A549 (cell line): ENCODE results near the gene DHDH. TPM values are rescaled to one million over a fixed set of nuclear protein-coding genes. Genes with fewer than 3 reads are reported as not detected.

Source experiments
- ATAC-seq, 2 experiments: fragments of 200-7000 bp in 1 of 2; fragments of >200 bp in 1 of 2; cut with Nextera tagmentation in 1 of 2; cut with Tn5 transposase in 1 of 2; 3 replicates each; pipeline versions ENCODE4 v1.8.0 to v1.9.1; 2018 to 2020; ENCODE audit warnings: mild to moderate bottlenecking in 1 of 2, moderate library complexity in 1 of 2
- CTCF ChIA-PET: fragments of 300-600 bp; sonication (Branson Sonifier 250); formaldehyde crosslinking; extraction: SDS; loops from one replicate; lab custom pipeline; 2021; ENCODE audit warnings: antibody characterized with exemption, inconsistent platforms; lab: Yijun Ruan, JAX
- POLR2A ChIA-PET: fragments of 350-600 bp; formaldehyde crosslinking; extraction: SDS; loops from one replicate; lab custom pipeline; 2021; ENCODE audit warnings: antibody characterized with exemption, inconsistent platforms; lab: Yijun Ruan, JAX
- DNase-seq, 2 experiments: peaks; one replicate each; pipeline versions ENCODE4 v3.0.0 to v3.0.0-alpha.2; 2011 to 2016; ENCODE audit warnings: low read depth in 1 of 2, low spot score in 1 of 2
- FAIRE-seq: peaks from 2 replicates; lab custom pipeline; 2011; peaks lifted over from hg19 to GRCh38; lab: Jason Lieb, UNC
- H3K27ac ChIP-seq, 2 experiments: fragments of >200 bp; sonication (Bioruptor Twin); formaldehyde crosslinking; 3 replicates each; pipeline ENCODE4 v1.5.1; 2016 to 2017
- H3K4me1 ChIP-seq: fragments of >200 bp; sonication (Bioruptor Twin); formaldehyde crosslinking; 3 replicates; pipeline ENCODE4 v1.6.1; 2016
- H3K4me2 ChIP-seq: fragments of >200 bp; sonication (Bioruptor Twin); formaldehyde crosslinking; 3 replicates; pipeline ENCODE4 v1.6.1; 2016
- H3K4me3 ChIP-seq: fragments of >200 bp; sonication (Bioruptor Twin); formaldehyde crosslinking; 3 replicates; pipeline ENCODE4 v1.5.1; 2016
- H3K9me3 ChIP-seq: fragments of >200 bp; sonication (Bioruptor Twin); formaldehyde crosslinking; 3 replicates; pipeline ENCODE4 v1.6.1; 2016
- BCL3 ChIP-seq: fragments of >200 bp; sonication (Bioruptor Twin); formaldehyde crosslinking; IDR thresholded peaks from 3 replicates; pipeline ENCODE4 v1.6.1; 2016
- CHD2 ChIP-seq: fragments of 150-350 bp; IDR thresholded peaks from 2 replicates; pipeline ENCODE4 v1.6.1; 2014; ENCODE audit warnings: low read length; ENCODE audit not compliant: partially characterized antibody
- CHD4 ChIP-seq: fragments of 200-600 bp; sonication (generic); IDR thresholded peaks from 2 replicates; pipeline ENCODE4 v1.6.1; 2016; ENCODE audit warnings: antibody characterized with exemption, mild to moderate bottlenecking, borderline replicate concordance
- CTCF ChIP-seq: fragments of >200 bp; sonication (Bioruptor Twin); formaldehyde crosslinking; IDR thresholded peaks from 3 replicates; pipeline ENCODE4 v1.5.1; 2016
- ESRRA ChIP-seq: fragments of 150-350 bp; IDR thresholded peaks from 2 replicates; pipeline ENCODE4 v1.6.1; 2014; ENCODE audit warnings: mild to moderate bottlenecking, low read length, borderline replicate concordance
- GATA3 ChIP-seq: IDR thresholded peaks from 2 replicates; pipeline ENCODE4 v1.6.1; 2012; ENCODE audit warnings: borderline replicate concordance
- HEYL ChIP-seq: fragments of 250-450 bp; sonication (Bioruptor Pico); IDR thresholded peaks from 2 replicates; pipeline ENCODE4 v1.8.0; 2021; ENCODE audit warnings: mild to moderate bottlenecking, moderate library complexity
- HOXB13 ChIP-seq: fragments of 250-450 bp; sonication (Bioruptor Pico); IDR thresholded peaks from 2 replicates; pipeline ENCODE4 v1.5.0; 2020; ENCODE audit warnings: low read depth, mild to moderate bottlenecking, moderate library complexity
- JUN ChIP-seq, 2 experiments: fragments of >200 bp; sonication (Bioruptor Twin); formaldehyde crosslinking; IDR thresholded peaks; 2 replicates in 1 of 2; 3 replicates in 1 of 2; pipeline ENCODE4 v1.6.1; 2016 to 2017
- KDM5A ChIP-seq: fragments of 200-600 bp; sonication (generic); IDR thresholded peaks from 2 replicates; pipeline ENCODE4 v1.6.1; 2016; ENCODE audit warnings: antibody characterized with exemption, mild to moderate bottlenecking
- MYC ChIP-seq: IDR thresholded peaks from 2 replicates; pipeline ENCODE4 v1.6.1; 2012; ENCODE audit warnings: mild to moderate bottlenecking, inconsistent platforms, low read length, improper control_type of control experiment, borderline replicate concordance
- POLR2A ChIP-seq: IDR thresholded peaks from 2 replicates; pipeline ENCODE4 v1.6.1; 2012; ENCODE audit warnings: mild to moderate bottlenecking, low read length
- POLR2AphosphoS2 ChIP-seq: conservative IDR thresholded peaks from 2 replicates; pipeline ENCODE4 v1.6.1; 2012; ENCODE audit warnings: low read length, improper control_type of control experiment, inconsistent platforms
- RARB ChIP-seq: fragments of 250-450 bp; sonication (Bioruptor Pico); IDR thresholded peaks from 2 replicates; pipeline ENCODE4 v1.8.0; 2021; ENCODE audit warnings: mild to moderate bottlenecking, moderate library complexity
- RFX5 ChIP-seq: fragments of 450-650 bp; IDR thresholded peaks from 2 replicates; pipeline ENCODE4 v1.7.1; 2014; ENCODE audit warnings: antibody characterized with exemption, mild to moderate bottlenecking, moderate library complexity
- TFCP2L1 ChIP-seq: fragments of 250-450 bp; sonication (Bioruptor Pico); IDR thresholded peaks from 2 replicates; pipeline ENCODE4 v1.5.0; 2021; ENCODE audit warnings: mild to moderate bottlenecking
- ZSCAN20 ChIP-seq: fragments of 250-450 bp; sonication (Bioruptor Pico); IDR thresholded peaks from 2 replicates; pipeline ENCODE4 v1.8.0; 2022; ENCODE audit warnings: mild to moderate bottlenecking, moderate library complexity
- WGBS: methylation state at CpG from one replicate; pipeline ENCODE4 v1.1.6; 2017; ENCODE audit errors: missing lambda C conversion rate; 5-methylcytosine and 5-hydroxymethylcytosine counted together
- polyA plus RNA-seq, 4 experiments: library from polyadenylated mRNA; depleted of rRNA in 3 of 4; stranded (reverse); fragments of >200 nt; fragmentation: RNase III in 1 of 4; extraction: RNeasy Plus Mini Kit Qiagen cat#74134 plus additional on column Dnase treatment in 1 of 4; gene quantifications; 2 replicates in 3 of 4; 3 replicates in 1 of 4; pipeline ENCODE4 v1.2.3, GENCODE V29; 2011 to 2017
- TF ChIP-seq, protein P1 (sequence below): IDR thresholded peaks from 2 replicates; pipeline ENCODE4 v1.6.1; 2012
- TF ChIP-seq, protein P2 (sequence below): fragments of 150-350 bp; IDR thresholded peaks from 2 replicates; pipeline ENCODE4 v1.6.1; 2014; ENCODE audit warnings: low read depth, mild to moderate bottlenecking, low read length
- TF ChIP-seq, protein P3 (sequence below): fragments of 250-450 bp; sonication (Bioruptor Pico); IDR thresholded peaks from 2 replicates; pipeline ENCODE4 v1.5.0; 2021; ENCODE audit warnings: mild to moderate bottlenecking, moderate library complexity, borderline replicate concordance

DHDH gene
- polyA plus RNA-seq, 2 of the 4 experiments (the other 2 are of a cell fraction): 0.78 to 1.2 TPM

DNA sequence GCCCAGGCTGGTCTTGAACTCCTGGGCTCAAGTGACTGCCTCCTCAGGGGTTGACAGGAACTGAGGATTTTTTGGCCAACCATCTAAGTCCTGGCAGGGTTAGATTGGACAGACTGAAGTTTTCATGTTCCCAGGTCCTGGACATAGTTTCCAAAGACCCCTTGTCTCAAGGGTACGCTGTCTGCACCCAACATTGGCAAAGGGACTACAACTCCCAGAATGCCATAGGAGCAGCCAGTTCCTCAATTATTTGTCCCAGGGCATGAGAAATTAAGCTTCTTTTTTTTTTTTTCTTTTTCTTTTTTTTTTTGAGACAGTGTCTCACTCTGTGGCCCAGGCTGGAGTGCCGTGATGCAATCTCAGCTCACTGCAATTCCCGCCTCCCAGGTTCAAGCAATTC is 52.7 kb downstream of the DHDH start (continued):
- TF ChIP-seq RARB (CRISPR knock-in tag): no peak
- TF ChIP-seq ZSCAN20: no peak
- no peak for TF ChIP-seq GATA3
- no peak for TF ChIP-seq JUN (IDR thresholded peaks at IDR 0.05)

DNA sequence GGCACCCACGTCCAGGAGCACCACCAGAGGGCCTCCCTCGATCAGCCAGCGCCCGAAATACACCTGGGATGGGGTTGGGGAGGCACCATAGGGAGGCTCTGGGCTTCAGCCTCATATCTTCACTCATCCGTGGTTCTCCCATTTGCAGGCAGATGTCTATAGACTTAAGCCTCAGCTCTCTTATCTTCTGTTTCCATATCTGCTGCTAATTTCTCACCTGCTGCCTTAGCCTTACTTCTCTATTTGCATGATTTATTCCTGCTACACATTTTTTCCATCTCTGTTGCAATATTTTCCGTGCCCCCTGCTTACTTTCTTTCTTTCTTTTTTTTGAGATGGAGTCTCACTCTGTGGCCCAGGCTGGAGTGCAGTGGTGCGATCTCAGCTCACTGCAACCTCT is 53.8 kb downstream of the DHDH start:
- Histone ChIP-seq H3K4me1 (peaks cover 9% of the 10 kb centered on the region), H3K27ac (no peak overlapping the region), H3K4me2 (no peak overlapping the region), H3K9me3 (no peaks in the 10 kb centered on the region), H3K4me3 (no peak overlapping the region)
- TF ChIP-seq JUN (IDR thresholded peaks at IDR 0.05) (no peak), BCL3 (no peak), RARB (CRISPR knock-in tag) (no peak), POLR2AphosphoS2 (no peak), MYC (no peak), CHD4 (no peak), RFX5 (no peak), KDM5A (no peak), ESRRA (no peak), TFCP2L1 (CRISPR knock-in tag) (no peak), CTCF (no peak), POLR2A (no peak), CHD2 (no peak), HEYL (CRISPR knock-in tag) (no peak), HOXB13 (CRISPR knock-in tag) (no peak)
- TF ChIP-seq, protein P1, sequence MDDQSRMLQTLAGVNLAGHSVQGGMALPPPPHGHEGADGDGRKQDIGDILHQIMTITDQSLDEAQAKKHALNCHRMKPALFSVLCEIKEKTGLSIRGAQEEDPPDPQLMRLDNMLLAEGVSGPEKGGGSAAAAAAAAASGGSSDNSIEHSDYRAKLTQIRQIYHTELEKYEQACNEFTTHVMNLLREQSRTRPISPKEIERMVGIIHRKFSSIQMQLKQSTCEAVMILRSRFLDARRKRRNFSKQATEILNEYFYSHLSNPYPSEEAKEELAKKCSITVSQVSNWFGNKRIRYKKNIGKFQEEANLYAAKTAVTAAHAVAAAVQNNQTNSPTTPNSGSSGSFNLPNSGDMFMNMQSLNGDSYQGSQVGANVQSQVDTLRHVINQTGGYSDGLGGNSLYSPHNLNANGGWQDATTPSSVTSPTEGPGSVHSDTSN: no peak
- TF ChIP-seq, protein P2, sequence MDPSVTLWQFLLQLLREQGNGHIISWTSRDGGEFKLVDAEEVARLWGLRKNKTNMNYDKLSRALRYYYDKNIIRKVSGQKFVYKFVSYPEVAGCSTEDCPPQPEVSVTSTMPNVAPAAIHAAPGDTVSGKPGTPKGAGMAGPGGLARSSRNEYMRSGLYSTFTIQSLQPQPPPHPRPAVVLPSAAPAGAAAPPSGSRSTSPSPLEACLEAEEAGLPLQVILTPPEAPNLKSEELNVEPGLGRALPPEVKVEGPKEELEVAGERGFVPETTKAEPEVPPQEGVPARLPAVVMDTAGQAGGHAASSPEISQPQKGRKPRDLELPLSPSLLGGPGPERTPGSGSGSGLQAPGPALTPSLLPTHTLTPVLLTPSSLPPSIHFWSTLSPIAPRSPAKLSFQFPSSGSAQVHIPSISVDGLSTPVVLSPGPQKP: no peak
- TF ChIP-seq, protein P3, sequence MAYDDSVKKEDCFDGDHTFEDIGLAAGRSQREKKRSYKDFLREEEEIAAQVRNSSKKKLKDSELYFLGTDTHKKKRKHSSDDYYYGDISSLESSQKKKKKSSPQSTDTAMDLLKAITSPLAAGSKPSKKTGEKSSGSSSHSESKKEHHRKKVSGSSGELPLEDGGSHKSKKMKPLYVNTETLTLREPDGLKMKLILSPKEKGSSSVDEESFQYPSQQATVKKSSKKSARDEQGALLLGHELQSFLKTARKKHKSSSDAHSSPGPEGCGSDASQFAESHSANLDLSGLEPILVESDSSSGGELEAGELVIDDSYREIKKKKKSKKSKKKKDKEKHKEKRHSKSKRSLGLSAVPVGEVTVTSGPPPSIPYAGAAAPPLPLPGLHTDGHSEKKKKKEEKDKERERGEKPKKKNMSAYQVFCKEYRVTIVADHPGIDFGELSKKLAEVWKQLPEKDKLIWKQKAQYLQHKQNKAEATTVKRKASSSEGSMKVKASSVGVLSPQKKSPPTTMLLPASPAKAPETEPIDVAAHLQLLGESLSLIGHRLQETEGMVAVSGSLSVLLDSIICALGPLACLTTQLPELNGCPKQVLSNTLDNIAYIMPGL: no peak
- DNase-seq (no peak), FAIRE-seq (no peak), ATAC-seq (peak; percentile 7 to 10; a peak in 1 of 6 replicates)
- ChIA-PET POLR2A (interaction anchor here (1.0 kb wide), 1 partner anchor 115 kb away, joined by 3 read pairs; the partner anchor contains the start of gene PPP1R15A), CTCF (interaction anchor here (0.7 to 19.0 kb wide), 11 partner anchors 8 to 200 kb away, joined by 3 to 360 read pairs (median 3); partner anchors contain the start of genes GYS1 and RUVBL2)
- 84% methylated on average over 7 of the region's 7 CpGs for WGBS
